Breast epithelium (tissue), 4 donors: ENCODE measurements around the gene RTKN2. TPM values are rescaled to one million over a fixed set of nuclear protein-coding genes. Genes with fewer than 3 reads are reported as not detected.

Source experiments
- DNase-seq, 2 donors: peaks; one replicate each; pipeline ENCODE4 v3.0.0-alpha.2; 2019; ENCODE audit warnings: low spot score in 2 of 2
- H3K27ac ChIP-seq, 2 donors: fragments of 200-600 bp; sonication (generic) in 1 of 2; one replicate each; pipeline ENCODE4 v1.5.1; 2016 to 2019; ENCODE audit warnings: mild to moderate bottlenecking in 1 of 2
- H3K27me3 ChIP-seq, 2 donors: fragments of 200-600 bp; sonication (generic) in 1 of 2; one replicate each; pipeline versions ENCODE4 v1.5.1 to v1.6.0; 2017 to 2019; ENCODE audit warnings: control low read depth in 1 of 2, mild to moderate bottlenecking in 1 of 2
- H3K36me3 ChIP-seq: fragments of 200-600 bp; one replicate; pipeline ENCODE4 v1.5.1; 2019
- H3K4me1 ChIP-seq, 2 donors: fragments of 200-600 bp; sonication (generic); one replicate each; pipeline ENCODE4 v1.5.1; 2016 to 2019; ENCODE audit warnings: control low read depth in 1 of 2
- H3K4me3 ChIP-seq, 3 donors: fragments of 200-600 bp; sonication (generic); 1 replicate in 2 of 3; 2 replicates in 1 of 3; pipeline ENCODE4 v1.5.1; 2016 to 2019; ENCODE audit warnings: mild to moderate bottlenecking in 3 of 3, moderate library complexity in 2 of 3
- H3K9me3 ChIP-seq, 2 donors: fragments of 200-600 bp; sonication (generic) in 1 of 2; one replicate each; pipeline ENCODE4 v1.5.1; 2016 to 2019; ENCODE audit warnings: control low read depth in 1 of 2
- CTCF ChIP-seq, 3 donors: fragments of 450-650 bp; IDR thresholded peaks; one replicate each; pipeline ENCODE4 v1.5.1; 2016 to 2017; ENCODE audit warnings: antibody characterized with exemption in 3 of 3, mild to moderate bottlenecking in 3 of 3, moderate library complexity in 3 of 3
- POLR2A ChIP-seq: fragments of 450-650 bp; IDR thresholded peaks from one replicate; pipeline ENCODE4 v1.6.1; 2016; ENCODE audit warnings: antibody characterized with exemption, mild to moderate bottlenecking, moderate library complexity
- POLR2AphosphoS5 ChIP-seq, 3 donors: sonication (generic); formaldehyde crosslinking; IDR thresholded peaks; one replicate each; pipeline ENCODE4 v1.6.1; 2017; ENCODE audit warnings: antibody characterized with exemption in 3 of 3
- intact Hi-C: fragments of 100-400 bp; cut with DNase I; formaldehyde crosslinking; loops from one replicate; pipeline ENCODE4 v1.15.1; 2023; ENCODE audit warnings: low total_unique reads
- total RNA-seq, 3 donors: library from RNA; depleted of rRNA; stranded (reverse); fragments of >200 nt; gene quantifications; one replicate each; pipeline ENCODE4 v1.1.0, GENCODE V29; 2016

Gene RTKN2
- total RNA-seq, 3 donors from 2014 or later, result 0.16 to 1.3 (median 0.98) TPM

- H3K4me1 ChIP-seq, result no peaks in the 10 kb centered on the region
- H3K36me3 ChIP-seq, result no peaks in the 10 kb centered on the region
- intact Hi-C loops, result no loop called here
- H3K4me3 ChIP-seq, result no peak overlapping the region
- TF ChIP-seq CTCF (IDR thresholded peaks at IDR 0.05) (no peak), POLR2A (no peak), POLR2AphosphoS5 (IDR thresholded peaks at IDR 0.05) (no peak)
- no peaks in the 10 kb centered on the region for H3K9me3 ChIP-seq
- no peaks in the 10 kb centered on the region for H3K27me3 ChIP-seq
- no peak for DNase-seq
- H3K27ac ChIP-seq, result no peak overlapping the region
Measured at GRCh38 chr10:62261666-62262065, 7.0 kb downstream of the RTKN2 start.

GRCh38 chr10:62259998-62260397 is 8.6 kb downstream of the RTKN2 start:
- no peaks in the 10 kb centered on the region for H3K4me1 ChIP-seq
- no peak overlapping the region for H3K4me3 ChIP-seq
- no peak for DNase-seq
- TF ChIP-seq POLR2A (no peak), CTCF (IDR thresholded peaks at IDR 0.05) (no peak), POLR2AphosphoS5 (IDR thresholded peaks at IDR 0.05) (no peak)
- no peak overlapping the region for H3K27ac ChIP-seq
- no peaks in the 10 kb centered on the region for H3K36me3 ChIP-seq
- H3K27me3 ChIP-seq, result no peaks in the 10 kb centered on the region
- no peaks in the 10 kb centered on the region for H3K9me3 ChIP-seq
- intact Hi-C loops, result no loop called here

- Histone ChIP-seq H3K27ac (no peak overlapping the region), H3K4me1 (no peaks in the 10 kb centered on the region), H3K36me3 (no peaks in the 10 kb centered on the region), H3K9me3 (no peaks in the 10 kb centered on the region), H3K4me3 (no peak overlapping the region), H3K27me3 (no peaks in the 10 kb centered on the region)
- DNase-seq, result no peak
- no peak for TF ChIP-seq POLR2A
- TF ChIP-seq CTCF (IDR thresholded peaks at IDR 0.05), result no peak
- no peak for TF ChIP-seq POLR2AphosphoS5 (IDR thresholded peaks at IDR 0.05)
- intact Hi-C loops, result no loop called here
Measured at GRCh38 chr10:62259456-62259855, 9.2 kb downstream of the RTKN2 start.

GRCh38 chr10:62258926-62259325 is 9.7 kb downstream of the RTKN2 start:
- no peak overlapping the region for H3K27ac ChIP-seq
- no peaks in the 10 kb centered on the region for H3K36me3 ChIP-seq
- no peak overlapping the region for H3K4me3 ChIP-seq
- H3K27me3 ChIP-seq, result no peaks in the 10 kb centered on the region
- no peaks in the 10 kb centered on the region for H3K9me3 ChIP-seq
- DNase-seq, result no peak
- TF ChIP-seq CTCF (IDR thresholded peaks at IDR 0.05), result no peak
- no peak for TF ChIP-seq POLR2A
- TF ChIP-seq POLR2AphosphoS5 (IDR thresholded peaks at IDR 0.05), result no peak
- no peaks in the 10 kb centered on the region for H3K4me1 ChIP-seq
- intact Hi-C loops, result no loop called here

GRCh38 chr10:62253704-62254103 is 14.9 kb downstream of the RTKN2 start:
- H3K27ac ChIP-seq, result no peak overlapping the region
- no peak for DNase-seq
- H3K9me3 ChIP-seq, result no peaks in the 10 kb centered on the region
- H3K27me3 ChIP-seq, result no peaks in the 10 kb centered on the region
- no peak overlapping the region for H3K4me3 ChIP-seq
- intact Hi-C loops, result no loop called here
- TF ChIP-seq CTCF (IDR thresholded peaks at IDR 0.05) (no peak), POLR2AphosphoS5 (IDR thresholded peaks at IDR 0.05) (no peak), POLR2A (no peak)
- no peaks in the 10 kb centered on the region for H3K4me1 ChIP-seq
- no peaks in the 10 kb centered on the region for H3K36me3 ChIP-seq
